HCT116 (cell line): ENCODE data around the gene DAGLA. TPM values are rescaled to one million over a fixed set of nuclear protein-coding genes. Genes with fewer than 3 reads are reported as not detected.

Experiments
- ATAC-seq: fragments of 200-7000 bp; cut with Tn5 transposase; 2 replicates; pipeline ENCODE4 v1.9.1; 2020; ENCODE audit warnings: mild to moderate bottlenecking, moderate library complexity
- BruUV-seq: library from RNA; stranded (reverse); fragments of 400-500 nt; replicated peaks from 2 replicates; lab custom pipeline; 2021; lab: Mats Ljungman, UMichigan
- CTCF ChIA-PET: fragments of 300-600 bp; sonication (Branson Sonifier 250); formaldehyde crosslinking; loops from one replicate; lab custom pipeline; 2021; ENCODE audit warnings: antibody characterized with exemption; lab: Charles Lee
- POLR2A ChIA-PET: fragments of 300-600, 350-600 bp; sonication (Branson Sonifier 250); formaldehyde crosslinking; loops from one replicate; lab custom pipeline; 2021; ENCODE audit warnings: antibody characterized with exemption; lab: Charles Lee
- RAD21 ChIA-PET, 2 experiments: fragments of 300-600 bp; sonication (Branson Sonifier 250); formaldehyde crosslinking; loops; one replicate each; lab custom pipeline; 2023; ENCODE audit warnings: low total read pairs in 2 of 2; ENCODE audit not compliant: uncharacterized antibody in 2 of 2, unreplicated experiment in 2 of 2, low non-redundant PET in 1 of 2; lab: Charles Lee
- DNase-seq: peaks from one replicate; pipeline ENCODE4 v3.0.0-alpha.2; 2010; ENCODE audit warnings: low read depth, low spot score
- H2AFZ ChIP-seq: fragments of 200-600 bp; shearing (Covaris generic), sonication (generic); 2 replicates; pipeline ENCODE4 v1.6.1; 2017; ENCODE audit warnings: low read depth, mixed run types, mixed read lengths, antibody characterized with exemption, low read length; ENCODE audit not compliant: poor library complexity, severe bottlenecking
- H3K27ac ChIP-seq: 2 replicates; pipeline ENCODE4 v1.5.1; 2012; ENCODE audit warnings: low read depth, low read length
- H3K27me3 ChIP-seq: fragments of 200-600 bp; sonication (generic); 2 replicates; pipeline ENCODE4 v1.6.1; 2016; ENCODE audit warnings: mixed run types, low read length, mixed read lengths; ENCODE audit not compliant: insufficient read depth
- H3K36me3 ChIP-seq, 2 experiments: fragments of 200-500 bp in 1 of 2; fragments of 200-600 bp in 1 of 2; sonication (Bioruptor generic) in 1 of 2; sonication (generic) in 1 of 2; 2 replicates each; pipeline versions ENCODE4 v1.5.1 to v1.6.1; 2014 to 2016; ENCODE audit warnings: low read length in 2 of 2, inconsistent platforms in 1 of 2, mixed read lengths in 1 of 2, mixed run types in 1 of 2; ENCODE audit not compliant: insufficient read depth in 2 of 2, control insufficient read depth in 1 of 2
- H3K4me1 ChIP-seq, 2 experiments: fragments of 200-600 bp in 1 of 2; sonication (generic) in 1 of 2; 2 replicates each; pipeline versions ENCODE4 v1.5.1 to v1.6.1; 2012 to 2017; ENCODE audit warnings: low read length in 2 of 2, inconsistent platforms in 1 of 2, mild to moderate bottlenecking in 1 of 2, mixed read lengths in 1 of 2, mixed run types in 1 of 2, moderate library complexity in 1 of 2; ENCODE audit not compliant: insufficient read depth in 2 of 2, control insufficient read depth in 1 of 2
- H3K4me2 ChIP-seq: fragments of 200-600 bp; sonication (generic); 2 replicates; pipeline ENCODE4 v1.6.1; 2017; ENCODE audit warnings: mixed run types, low read length, mixed read lengths
- H3K4me3 ChIP-seq, 2 experiments: fragments of 200-600 bp in 1 of 2; sonication (generic) in 1 of 2; replicated peaks in 1 of 2; 2 replicates each; pipeline ENCODE4 v1.5.1; 2011 to 2016; ENCODE audit warnings: low read length in 2 of 2, control low read depth in 1 of 2, low read depth in 1 of 2, mild to moderate bottlenecking in 1 of 2, mixed read lengths in 1 of 2, mixed run types in 1 of 2
- H3K79me2 ChIP-seq: fragments of 200-600 bp; sonication (generic); 2 replicates; pipeline ENCODE4 v1.6.1; 2017; ENCODE audit warnings: mild to moderate bottlenecking, mixed run types, low read length, moderate library complexity, mixed read lengths; ENCODE audit not compliant: insufficient read depth
- H3K9ac ChIP-seq: fragments of 200-600 bp; sonication (generic); 2 replicates; pipeline ENCODE4 v1.6.1; 2016; ENCODE audit warnings: low read length, mixed read lengths
- H3K9me2 ChIP-seq: fragments of 200-600 bp; sonication (generic), shearing (Covaris generic); 2 replicates; pipeline ENCODE4 v1.6.1; 2017; ENCODE audit warnings: mixed run types, mild to moderate bottlenecking, moderate library complexity; ENCODE audit not compliant: insufficient read depth
- H3K9me3 ChIP-seq, 2 experiments: fragments of 200-500 bp in 1 of 2; fragments of 200-600 bp in 1 of 2; sonication (Bioruptor generic) in 1 of 2; sonication (generic) in 1 of 2; 2 replicates each; pipeline ENCODE4 v1.6.1; 2014 to 2017; ENCODE audit warnings: low read length in 2 of 2, mixed read lengths in 2 of 2, inconsistent platforms in 1 of 2, low read depth in 1 of 2, mild to moderate bottlenecking in 1 of 2, mixed run types in 1 of 2, moderate library complexity in 1 of 2; ENCODE audit not compliant: control insufficient read depth in 1 of 2, insufficient read depth in 1 of 2
- H4K20me1 ChIP-seq: fragments of 200-600 bp; sonication (generic), shearing (Covaris generic); 2 replicates; pipeline ENCODE4 v1.6.1; 2017; ENCODE audit warnings: mixed run types, mild to moderate bottlenecking, moderate library complexity; ENCODE audit not compliant: insufficient read depth
- ATF3 ChIP-seq: IDR thresholded peaks from 2 replicates; pipeline ENCODE4 v1.6.1; 2012
- CBX3 ChIP-seq: IDR thresholded peaks from 2 replicates; pipeline ENCODE4 v1.6.1; 2012; ENCODE audit warnings: low read depth
- CEBPB ChIP-seq: IDR thresholded peaks from 2 replicates; pipeline ENCODE4 v1.6.1; 2012; ENCODE audit warnings: low read depth
- POLR2A ChIP-seq: IDR thresholded peaks from 2 replicates; pipeline ENCODE4 v1.7.0; 2011; ENCODE audit warnings: borderline replicate concordance; ENCODE audit not compliant: insufficient read depth, insufficient read length; ENCODE audit errors: extremely low read depth
- RAD21 ChIP-seq: IDR thresholded peaks from 2 replicates; pipeline ENCODE4 v1.6.1; 2012; ENCODE audit warnings: low read depth, mild to moderate bottlenecking
- REST ChIP-seq: IDR thresholded peaks from 2 replicates; pipeline ENCODE4 v1.6.1; 2012; ENCODE audit warnings: low read depth
- SP1 ChIP-seq: IDR thresholded peaks from 2 replicates; pipeline ENCODE4 v1.6.1; 2012; ENCODE audit warnings: low read depth
- ZFX ChIP-seq: fragments of 450-650 bp; IDR thresholded peaks from 2 replicates; pipeline ENCODE4 v1.6.1; 2017
- intact Hi-C: fragments of 100-400 bp; cut with micrococcal nuclease; formaldehyde crosslinking; loops from 2 replicates; pipeline ENCODE4 v1.10.0; 2022
- total RNA-seq: library from RNA; stranded (reverse); gene quantifications from one replicate; pipeline ENCODE4 v1.2.1, GENCODE V29; 2021; ENCODE audit not compliant: unreplicated experiment
- TF ChIP-seq, protein P1 (sequence below), 3 experiments: fragments of 200-600 bp in 1 of 3; sonication (generic) in 1 of 3; IDR thresholded peaks in 2 of 3; conservative IDR thresholded peaks in 1 of 3; 2 replicates each; pipeline ENCODE4 v1.5.1; 2012 to 2017; ENCODE audit warnings: low read depth in 2 of 3, low read length in 2 of 3, antibody characterized with exemption in 1 of 3, borderline replicate concordance in 1 of 3, control low read depth in 1 of 3, mild to moderate bottlenecking in 1 of 3, mixed read lengths in 1 of 3, mixed run types in 1 of 3, moderate library complexity in 1 of 3; ENCODE audit not compliant: insufficient read depth in 1 of 3

The DAGLA gene
- total RNA-seq, 1 experiment from 2014 or later = 2.7 TPM

GRCh38 chr11:61718621-61719302 is 38.6 kb downstream of the DAGLA start:
- CTCF ChIA-PET = interaction anchor here (1.0 to 1.2 kb wide), 2 partner anchors 29 to 236 kb away, joined by 3 read pairs; no protein-coding TSS in a partner anchor
- no peak for DNase-seq
- no TSS peak for BruUV-seq
- H3K9me3 ChIP-seq = no peaks in the 10 kb centered on the region
- no peaks in the 10 kb centered on the region for H3K9me2 ChIP-seq
- H3K4me2 ChIP-seq = no peak overlapping the region
- H2AFZ ChIP-seq = no peak overlapping the region
- TF ChIP-seq POLR2A (no peak), REST (no peak), CBX3 (no peak), CEBPB (no peak), SP1 (no peak), ZFX (no peak), RAD21 (no peak), ATF3 (no peak)
- TF ChIP-seq, protein P1, sequence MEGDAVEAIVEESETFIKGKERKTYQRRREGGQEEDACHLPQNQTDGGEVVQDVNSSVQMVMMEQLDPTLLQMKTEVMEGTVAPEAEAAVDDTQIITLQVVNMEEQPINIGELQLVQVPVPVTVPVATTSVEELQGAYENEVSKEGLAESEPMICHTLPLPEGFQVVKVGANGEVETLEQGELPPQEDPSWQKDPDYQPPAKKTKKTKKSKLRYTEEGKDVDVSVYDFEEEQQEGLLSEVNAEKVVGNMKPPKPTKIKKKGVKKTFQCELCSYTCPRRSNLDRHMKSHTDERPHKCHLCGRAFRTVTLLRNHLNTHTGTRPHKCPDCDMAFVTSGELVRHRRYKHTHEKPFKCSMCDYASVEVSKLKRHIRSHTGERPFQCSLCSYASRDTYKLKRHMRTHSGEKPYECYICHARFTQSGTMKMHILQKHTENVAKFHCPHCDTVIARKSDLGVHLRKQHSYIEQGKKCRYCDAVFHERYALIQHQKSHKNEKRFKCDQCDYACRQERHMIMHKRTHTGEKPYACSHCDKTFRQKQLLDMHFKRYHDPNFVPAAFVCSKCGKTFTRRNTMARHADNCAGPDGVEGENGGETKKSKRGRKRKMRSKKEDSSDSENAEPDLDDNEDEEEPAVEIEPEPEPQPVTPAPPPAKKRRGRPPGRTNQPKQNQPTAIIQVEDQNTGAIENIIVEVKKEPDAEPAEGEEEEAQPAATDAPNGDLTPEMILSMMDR (IDR thresholded peaks at IDR 0.05 in 2 of 3, conservative IDR thresholded peaks at IDR 0.05 in 1 of 3; ENCODE audit: borderline replicate concordance in 1 of 3, insufficient read depth in 1 of 3, low read depth in 2 of 3, low read length in 2 of 3) = no peak
- TF ChIP-seq, all 23 proteins: peak for 0
- Histone ChIP-seq H3K9ac (no peak overlapping the region), H3K4me3 (no peak overlapping the region), H3K36me3 (no peaks in the 10 kb centered on the region), H3K27ac (no peak overlapping the region), H3K4me1 (peaks cover 0 to 7% of the 10 kb centered on the region in 2 experiments; a peak in 1 of 4 replicates), H3K79me2 (no peaks in the 10 kb centered on the region), H3K27me3 (no peaks in the 10 kb centered on the region), H4K20me1 (no peaks in the 10 kb centered on the region)
- RAD21 ChIA-PET = no interaction called here
- POLR2A ChIA-PET = no interaction called here
- no peak; the same call in 1 of the 2 replicates for ATAC-seq
- intact Hi-C loops = no loop called here
